CD1c-positive myeloid dendritic cell (primary cell): ENCODE data around the gene FETUB.

ENCODE experiments used
- DNase-seq: peaks from one replicate; pipeline ENCODE4 v3.0.0-alpha.2; 2016; ENCODE audit errors: extremely low spot score

Gene FETUB, protein sequence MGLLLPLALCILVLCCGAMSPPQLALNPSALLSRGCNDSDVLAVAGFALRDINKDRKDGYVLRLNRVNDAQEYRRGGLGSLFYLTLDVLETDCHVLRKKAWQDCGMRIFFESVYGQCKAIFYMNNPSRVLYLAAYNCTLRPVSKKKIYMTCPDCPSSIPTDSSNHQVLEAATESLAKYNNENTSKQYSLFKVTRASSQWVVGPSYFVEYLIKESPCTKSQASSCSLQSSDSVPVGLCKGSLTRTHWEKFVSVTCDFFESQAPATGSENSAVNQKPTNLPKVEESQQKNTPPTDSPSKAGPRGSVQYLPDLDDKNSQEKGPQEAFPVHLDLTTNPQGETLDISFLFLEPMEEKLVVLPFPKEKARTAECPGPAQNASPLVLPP

DNA sequence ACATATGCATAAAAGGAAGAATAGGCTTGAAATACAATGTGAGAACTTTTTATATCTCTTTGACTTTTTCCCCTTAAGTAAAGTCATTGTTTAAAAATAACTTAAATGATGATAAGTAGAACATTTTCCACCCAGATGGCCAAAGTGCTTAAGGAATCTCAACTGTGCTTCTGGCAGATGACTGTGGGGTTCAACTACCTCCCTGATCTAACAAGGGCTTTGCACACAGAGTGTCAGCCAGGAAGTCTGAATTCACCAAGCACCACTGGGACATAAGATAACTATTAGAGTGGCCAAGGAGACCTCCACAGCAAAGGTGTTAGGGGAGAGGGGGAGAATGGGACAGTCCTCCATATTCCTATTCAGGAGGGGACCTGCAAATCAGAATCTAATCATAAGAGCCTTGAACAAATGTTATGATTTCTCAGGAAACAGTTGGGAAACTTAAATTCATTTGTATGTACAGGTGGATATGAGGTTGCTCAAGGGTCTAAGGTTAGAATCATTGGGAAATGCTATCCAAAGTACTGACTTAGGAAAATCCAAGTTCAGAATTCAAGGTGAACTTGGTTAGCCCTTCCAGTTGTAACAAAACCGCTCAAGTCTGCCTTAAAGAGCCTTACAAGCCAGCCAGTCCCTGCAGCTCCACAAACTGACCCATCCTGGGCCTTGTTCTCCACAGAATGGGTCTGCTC, at the start of gene FETUB:
FETUB (plus strand) TSS at position 622 of the 695 bp plus-strand sequence; CDS start at position 684, 62 bp downstream.
- DNase-seq: no peak

DNA sequence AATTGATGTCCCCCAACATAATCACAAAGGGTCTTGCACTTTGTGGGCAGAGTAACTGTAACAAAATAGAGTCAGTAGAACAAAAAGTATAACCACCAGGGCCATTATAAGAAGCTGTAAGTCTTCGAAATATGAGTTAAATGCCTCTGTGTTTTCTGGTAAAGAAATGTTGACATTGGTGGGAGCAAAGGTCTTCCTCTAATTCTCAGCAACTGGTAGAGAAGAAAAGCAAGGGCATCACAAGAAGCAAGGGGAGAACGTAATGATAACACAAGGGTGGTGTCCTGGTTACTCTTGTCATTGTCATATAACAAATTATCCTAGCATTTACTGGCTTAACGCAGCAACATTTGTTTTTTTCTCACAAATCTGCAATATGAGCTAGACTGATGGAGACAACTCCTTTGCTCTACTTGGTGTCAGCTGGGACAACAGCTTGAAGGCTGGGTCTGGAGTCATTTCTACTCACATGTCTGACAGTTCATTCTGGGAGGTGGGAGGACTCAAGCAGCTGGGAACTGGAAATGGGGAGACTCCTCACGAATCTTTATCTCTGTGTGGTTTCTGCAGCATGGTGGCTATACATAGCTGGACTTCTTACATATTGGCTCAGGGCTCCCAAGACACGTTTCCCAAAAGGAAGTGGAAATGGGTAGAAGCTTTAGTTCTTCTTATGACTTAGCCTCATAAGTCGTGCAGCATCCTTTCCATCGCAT, 49.5 kb upstream of the FETUB start:
- DNase-seq: no peak

DNA sequence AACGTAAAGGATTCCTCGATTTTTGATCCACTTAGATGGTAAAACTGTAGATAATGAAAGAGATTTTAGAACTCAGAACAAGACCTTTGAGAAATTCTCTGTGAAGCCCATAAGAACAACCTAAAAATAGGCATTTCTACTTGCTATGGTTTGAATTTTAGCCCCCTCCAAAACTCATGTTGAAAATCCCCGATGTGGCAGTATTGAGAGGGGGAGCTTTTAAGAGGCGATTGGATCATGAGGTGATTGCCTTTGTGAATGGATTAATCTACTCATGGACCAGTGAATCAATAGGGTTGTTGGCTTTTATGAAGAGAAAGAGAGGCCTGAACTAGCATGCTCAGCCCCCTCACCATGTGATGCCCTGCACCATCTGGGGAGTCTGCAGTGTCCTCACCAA, 47.5 kb upstream of the FETUB start:
- no peak for DNase-seq

DNA sequence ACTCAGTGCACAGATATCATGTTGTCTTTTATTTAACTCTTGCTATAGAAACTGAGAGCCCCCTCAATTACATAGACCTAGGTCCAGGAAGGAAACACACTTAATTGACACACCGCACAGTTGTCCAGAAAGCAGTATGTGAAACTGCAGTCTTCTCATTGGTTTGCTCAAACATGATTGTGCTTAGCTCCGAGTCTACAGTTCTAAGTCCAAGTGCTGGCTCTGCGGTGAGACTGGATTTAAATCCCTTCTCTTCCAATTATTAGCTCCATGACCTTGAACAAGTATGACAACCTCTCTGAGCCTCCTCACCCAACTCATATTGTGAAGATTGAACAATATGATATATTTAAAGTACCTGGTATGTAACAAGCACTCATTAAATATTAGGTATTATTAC, 46.3 kb upstream of the FETUB start:
- DNase-seq: no peak

DNA sequence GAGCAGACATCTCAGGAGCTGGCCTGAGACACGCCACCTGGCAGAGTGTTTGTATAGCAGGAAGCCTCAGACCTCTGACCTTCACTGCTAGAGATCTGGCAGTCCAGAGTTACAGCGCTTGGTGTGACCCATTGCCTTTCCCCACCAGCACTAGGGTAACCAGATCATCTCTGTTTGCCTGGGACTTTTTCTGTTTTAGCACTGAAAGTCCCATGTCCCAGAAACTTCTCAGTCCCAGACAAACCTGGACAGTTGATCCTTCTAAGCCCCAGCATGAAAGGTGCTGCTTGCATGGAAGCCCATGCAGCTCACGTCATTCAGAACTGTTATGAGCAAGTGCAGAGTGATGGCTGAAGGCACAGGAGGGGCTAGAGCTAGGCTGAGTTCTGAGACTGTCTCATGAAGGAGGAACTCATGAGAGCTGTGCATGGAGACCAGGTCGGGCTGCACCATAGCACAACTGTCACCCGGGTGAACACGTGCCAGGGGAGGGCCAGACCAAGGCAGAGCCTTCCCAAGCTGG, 45.5 kb upstream of the FETUB start:
- no peak for DNase-seq

DNA sequence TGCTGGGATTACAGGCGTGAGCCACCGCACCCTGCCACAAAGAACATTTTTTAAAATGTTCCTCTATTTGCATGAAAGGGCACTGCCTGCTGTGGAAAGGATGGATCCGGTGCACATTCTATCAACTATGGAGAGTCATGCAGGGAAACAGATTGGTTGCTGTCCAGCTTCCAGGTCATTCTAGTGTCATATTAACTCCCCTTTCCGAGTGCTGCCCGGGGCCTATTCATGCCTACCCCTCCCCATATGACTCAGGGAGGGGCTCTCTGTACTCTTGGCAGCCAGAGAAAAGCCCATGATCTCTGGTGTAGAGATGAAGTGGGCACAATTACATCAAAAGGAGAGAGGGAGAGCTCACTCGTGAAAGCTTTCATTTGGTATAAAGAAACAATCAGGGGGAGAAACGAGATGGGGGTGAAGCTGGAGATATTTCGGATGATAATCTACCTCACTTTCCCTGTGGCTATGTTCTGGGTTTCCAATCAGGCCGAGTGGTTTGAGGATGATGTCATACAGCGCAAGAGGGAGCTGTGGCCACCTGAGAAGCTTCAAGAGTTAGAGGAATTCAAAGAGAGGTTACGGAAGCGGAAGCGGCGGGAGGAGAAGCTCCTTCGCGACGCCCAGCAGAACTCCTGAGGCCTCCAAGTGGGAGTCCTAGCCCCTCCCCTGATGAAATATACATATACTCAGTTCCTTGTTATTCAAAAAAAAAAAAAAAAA, 43.5 kb upstream of the FETUB start:
- DNase-seq: no peak

DNA sequence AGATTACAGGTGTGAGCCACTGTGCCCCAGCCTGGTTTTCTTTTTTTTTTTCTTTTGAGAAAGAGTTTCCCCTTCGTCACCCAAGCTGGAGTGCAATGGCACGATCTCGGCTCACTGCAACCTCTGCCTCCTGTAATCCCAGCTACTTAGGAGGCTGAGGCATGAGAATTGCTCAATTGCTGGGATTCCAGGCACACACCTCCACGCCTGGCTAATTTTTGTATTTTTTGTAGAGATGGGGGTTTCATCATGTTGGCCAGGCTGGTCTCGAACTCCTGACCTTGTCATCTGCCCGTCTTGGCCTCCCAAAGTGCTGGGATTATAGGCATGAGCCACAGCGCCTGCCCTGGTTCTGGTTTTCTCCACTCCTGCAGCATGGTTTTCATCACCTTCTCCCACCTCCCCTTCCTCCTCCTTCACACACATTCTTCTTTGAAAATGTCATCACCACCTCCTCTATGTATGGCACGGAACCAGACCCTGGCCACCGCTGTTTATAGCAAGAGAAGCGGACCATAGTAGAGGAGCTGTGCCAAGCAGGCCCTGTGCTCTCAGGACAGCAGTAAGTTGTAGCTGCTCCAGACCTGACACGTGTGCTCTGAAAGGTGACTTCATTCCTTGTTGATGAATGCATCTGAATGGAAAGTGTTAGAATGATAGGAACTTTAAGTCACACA, 42.0 kb upstream of the FETUB start:
- no peak for DNase-seq

DNA sequence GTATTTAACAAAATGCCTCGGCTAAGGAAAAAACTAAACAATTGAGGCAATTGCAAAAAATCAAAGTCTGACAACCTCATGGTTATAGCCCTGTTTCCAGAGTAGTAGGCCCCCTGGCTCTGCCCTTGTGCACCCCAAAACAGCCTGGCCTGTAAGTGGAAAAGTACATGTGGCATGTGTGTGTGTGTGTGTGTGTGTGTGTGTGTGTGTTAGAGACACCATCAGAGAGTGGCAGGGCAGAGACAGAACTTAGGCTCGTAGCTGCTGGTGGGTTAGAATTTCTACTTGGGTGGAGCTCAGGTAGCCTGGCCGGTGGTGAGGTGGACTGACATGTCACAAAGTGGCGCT, 41.4 kb upstream of the FETUB start:
- no peak for DNase-seq

DNA sequence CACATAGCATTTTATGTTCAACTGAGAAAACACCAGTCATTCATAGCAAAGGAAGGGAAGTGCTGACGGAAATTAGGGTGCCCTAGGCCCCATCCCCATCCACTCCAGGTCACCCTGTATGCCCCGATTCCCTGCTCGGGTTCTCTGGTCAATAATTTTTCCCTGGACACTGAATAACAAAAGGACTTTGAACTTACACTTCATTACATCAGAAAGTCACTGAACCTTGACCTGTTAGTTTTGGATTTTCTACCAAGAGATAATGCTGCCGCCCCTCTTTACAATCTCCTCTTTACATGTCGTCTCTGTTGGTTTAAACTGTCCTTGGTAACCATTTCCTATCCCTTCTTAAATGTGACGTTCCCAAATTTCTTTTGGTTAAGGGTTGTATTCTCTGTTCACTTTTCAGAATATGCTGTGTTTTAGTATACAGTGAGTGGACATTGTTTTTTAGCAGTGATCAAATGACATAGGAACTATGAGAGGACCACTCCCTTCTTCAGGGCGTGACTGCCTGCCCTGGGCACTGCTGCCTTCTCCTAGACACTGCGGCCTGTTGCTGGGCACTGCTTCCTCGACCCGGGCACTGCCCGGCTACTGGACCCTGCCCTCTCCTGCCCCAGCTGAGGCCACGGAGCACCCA, 40.9 kb upstream of the FETUB start:
- no peak for DNase-seq

DNA sequence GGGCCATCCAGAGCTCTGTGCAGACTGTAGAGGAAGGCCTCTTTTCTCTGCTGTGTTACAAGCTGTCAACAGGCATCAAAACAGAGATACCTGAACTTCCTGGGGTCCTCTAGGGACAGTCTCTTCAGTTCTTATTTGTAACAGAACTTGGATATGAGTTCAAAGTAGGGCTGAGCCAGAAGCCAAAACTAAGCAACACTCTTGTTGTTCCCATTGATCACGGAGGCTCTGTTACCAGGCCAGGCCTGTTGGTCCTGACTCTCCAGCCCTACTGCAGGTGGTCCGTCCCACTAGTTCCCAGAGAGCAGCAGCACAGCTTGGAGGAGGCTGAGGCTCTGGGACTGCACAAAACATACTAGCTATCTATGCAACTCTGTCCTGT, 40.4 kb upstream of the FETUB start:
- no peak for DNase-seq

DNA sequence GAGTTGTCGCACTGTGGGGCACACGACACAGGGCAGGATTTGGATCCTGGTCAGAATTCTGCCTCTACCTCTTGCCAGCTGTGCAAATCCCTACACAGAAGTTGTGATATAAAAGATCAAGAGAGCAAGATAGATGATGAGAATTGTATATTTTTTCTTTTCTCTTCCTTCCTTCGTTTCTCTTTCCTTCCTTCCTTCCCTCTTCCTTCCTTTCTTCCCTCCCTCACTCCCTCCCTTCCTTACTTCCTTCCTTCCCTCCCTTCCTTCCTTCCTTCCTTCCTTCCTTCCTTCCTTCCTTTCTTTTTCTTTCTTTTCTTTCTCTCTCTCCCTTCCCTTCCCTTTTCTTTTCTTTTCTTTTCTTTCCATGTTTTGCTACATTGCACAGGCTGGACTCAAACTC, 39.3 kb upstream of the FETUB start:
- DNase-seq: no peak

DNA sequence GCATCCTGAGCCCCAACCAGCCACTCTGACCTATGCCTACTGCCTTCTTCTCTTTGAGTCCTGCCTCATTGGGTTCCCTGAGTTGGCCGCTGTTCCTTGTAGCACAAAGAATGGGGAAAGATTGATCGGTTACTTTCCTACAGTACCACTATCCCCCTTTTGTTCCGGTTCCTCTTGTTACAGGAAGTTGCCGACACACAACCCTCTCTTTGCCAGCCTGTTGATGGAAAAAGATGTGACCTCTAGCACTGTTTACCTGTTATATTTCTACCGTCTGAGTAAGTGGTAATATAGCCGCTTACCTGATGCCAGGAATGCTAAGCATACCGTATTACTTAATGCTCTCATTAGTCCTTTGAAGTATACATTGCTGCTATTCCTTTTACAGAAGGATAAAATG, 37.0 kb upstream of the FETUB start:
- no peak for DNase-seq

DNA sequence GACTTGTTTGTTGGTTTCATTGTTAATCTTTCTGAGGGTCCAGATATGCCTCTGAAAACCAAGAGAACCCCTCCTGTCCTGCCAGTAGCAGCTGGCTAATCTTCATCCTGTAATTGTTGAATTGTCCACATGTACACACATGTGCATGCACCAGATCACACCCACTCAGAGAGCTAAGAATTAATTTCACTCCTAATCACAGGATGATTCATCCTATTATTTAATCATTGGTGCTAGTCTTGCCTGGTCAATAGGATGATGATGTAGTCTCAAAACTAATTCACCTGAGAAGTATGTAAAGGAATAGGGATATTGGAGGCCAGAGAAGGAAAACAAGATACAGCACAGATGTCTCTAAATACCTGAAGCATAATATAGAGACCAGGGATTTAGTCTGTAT, 35.1 kb upstream of the FETUB start:
- DNase-seq: no peak

DNA sequence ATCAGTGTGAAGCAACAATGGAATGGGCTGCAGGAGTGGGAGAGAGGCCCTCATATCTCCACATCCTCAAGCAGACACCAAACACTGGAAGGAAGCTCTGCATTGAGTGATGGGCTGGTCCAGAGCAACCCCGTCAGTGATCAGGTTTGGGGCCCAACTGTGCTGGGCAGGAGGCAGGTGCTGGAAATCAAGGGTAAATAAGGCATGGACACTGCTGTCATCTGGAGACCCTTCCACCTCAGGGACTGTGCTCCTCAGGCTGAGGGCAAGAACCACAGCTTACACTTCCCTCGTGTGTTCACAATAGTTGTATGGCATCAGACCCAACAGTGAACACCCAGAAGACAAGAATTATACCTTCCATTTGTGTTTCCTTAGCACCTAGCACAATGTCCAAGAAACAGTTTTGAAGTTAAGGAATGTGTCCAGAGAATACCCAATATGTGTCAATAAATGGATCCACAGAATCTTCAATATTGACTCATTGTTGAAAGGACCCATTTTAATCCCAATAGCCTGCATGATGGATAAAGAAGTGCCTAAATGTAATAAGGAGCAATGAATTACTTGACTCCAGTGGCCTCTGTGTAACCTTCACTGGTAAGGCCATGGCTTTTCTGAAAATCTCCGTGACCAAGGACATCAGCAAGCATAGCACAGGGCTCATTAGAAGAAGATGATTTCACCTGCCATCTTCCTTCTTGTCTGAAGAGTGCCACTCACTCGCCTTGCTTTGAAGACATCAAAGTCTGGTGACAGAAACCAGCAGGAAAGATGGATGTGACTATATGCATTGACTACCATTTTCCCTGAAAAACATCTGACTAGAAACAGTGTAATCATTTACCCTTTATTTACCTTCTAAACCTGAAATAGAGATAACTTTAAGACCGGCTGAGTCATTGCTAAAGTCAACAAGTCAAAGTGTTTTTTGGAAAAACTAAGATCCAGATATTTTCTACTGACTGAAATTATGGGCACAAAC, 34.3 kb upstream of the FETUB start:
- no peak for DNase-seq

DNA sequence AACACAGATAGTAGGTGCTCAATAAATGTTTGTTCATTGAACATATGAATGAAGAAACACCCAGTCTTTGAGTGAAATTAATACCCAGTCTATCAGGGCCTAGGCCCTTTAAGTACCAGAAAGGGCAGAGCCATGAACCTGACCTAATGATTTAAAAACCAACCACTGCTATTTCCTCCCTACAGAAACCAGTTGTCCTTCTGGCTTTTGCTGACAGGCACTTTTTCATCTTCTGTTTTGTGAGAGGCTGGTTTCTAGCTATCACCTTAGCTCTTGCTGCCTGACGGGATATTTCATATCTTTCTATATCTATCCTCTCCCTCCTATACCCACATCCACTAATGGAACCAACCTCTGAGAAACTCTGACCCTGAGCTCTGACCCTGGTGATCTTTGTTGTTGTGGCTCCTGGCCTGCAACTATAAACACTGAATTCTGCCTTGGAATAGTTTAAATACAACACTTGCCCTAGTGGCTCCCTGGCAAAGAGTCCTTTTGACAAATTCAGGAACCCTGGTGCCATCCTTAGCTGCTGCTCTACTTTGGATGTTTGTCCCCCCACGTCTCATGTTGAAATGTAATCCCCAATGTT, 31.5 kb upstream of the FETUB start:
- no peak for DNase-seq

DNA sequence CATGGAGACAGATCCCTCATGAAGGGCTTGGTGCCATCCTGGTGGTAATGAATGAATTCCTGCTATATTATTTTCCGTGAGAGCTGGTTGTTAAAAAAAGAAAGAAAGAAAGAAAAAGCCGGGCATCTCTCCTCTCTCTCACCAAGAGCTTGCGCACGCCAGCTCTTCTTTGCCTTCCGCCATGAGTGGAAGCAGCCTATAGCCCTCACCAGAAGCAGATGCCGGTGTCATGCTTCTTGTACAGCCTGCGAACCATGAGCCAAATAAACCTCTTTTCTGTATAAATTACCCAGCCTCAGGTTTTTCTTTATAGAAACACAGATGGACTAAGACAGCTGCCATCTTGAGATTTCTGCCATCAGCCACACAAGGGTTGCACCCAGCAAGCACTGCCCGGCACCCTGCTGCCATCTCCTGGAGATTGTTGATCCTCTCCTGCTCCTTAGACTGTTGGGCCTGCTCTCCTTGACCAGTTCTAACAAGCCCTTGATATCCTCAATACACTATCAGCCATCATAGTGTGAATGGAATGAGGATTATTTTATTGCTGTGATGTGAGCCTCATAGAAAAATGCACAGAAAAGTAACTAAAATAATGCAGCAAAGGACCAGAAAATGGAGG, 30.8 kb upstream of the FETUB start:
- DNase-seq: no peak

DNA sequence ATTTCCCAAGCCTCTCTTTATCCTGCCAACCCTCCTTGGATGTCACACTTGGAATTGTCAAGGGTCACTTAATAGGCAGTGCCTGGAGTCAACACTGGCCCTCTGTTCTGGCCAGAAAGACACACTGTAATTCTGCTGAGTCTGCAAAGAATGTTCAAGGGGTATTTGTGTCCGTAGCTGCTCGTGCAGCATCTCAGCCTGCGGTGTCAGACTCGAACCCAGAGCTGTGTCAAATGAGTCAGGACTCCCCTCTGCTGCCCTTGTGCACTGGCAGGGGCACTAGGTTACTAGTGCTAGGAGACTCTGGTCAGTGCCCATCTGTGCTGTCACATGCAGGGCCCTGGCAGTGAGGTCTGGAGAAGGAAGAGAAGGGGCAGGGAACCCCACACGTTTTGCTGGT, 28.1 kb upstream of the FETUB start:
- DNase-seq: no peak

DNA sequence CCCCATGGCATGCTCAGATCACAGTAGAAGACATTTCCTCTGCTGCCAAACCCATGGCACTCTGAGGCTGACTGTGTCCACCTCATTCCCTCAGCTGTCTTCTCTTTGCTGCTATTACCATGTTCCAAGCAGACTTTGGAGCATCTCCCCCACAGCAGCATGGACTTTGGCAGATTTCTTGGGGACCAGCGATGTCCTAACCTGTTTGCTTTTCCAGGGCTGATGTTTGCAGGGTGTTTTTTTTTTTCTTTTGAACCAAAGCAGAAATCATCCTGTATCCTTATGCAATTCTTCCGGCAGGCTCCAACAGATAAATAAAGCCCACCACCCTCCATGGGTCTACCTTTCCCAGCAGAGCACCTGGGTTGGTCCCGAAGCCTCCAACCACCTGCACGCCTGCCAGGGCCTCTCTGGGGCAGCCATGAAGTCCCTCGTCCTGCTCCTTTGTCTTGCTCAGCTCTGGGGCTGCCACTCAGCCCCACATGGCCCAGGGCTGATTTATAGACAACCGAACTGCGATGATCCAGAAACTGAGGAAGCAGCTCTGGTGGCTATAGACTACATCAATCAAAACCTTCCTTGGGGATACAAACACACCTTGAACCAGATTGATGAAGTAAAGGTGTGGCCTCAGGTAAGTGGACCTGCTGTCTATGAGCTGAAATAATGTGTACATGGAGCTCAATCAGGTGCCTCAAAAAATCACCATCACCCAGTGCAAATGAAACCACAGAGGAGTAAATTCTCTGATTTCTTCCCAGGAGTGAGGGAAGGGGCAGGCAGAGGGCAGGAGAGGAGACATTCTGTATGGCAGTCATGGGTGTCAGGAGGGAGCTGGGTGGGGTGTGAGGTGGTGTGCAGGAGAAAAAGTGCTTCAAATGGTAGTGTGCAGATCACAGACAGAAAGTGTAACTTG, 27.2 kb upstream of the FETUB start, which contains the start of gene AHSG:
AHSG (plus strand) TSS at position 340 of the 916 bp plus-strand sequence; CDS start at position 422, 82 bp downstream.
- DNase-seq: no peak
